Caki2 (cell line): ENCODE data around the gene WBP11. TPM values are rescaled to one million over a fixed set of nuclear protein-coding genes. Genes with fewer than 3 reads are reported as not detected.
"Not testable (repeated sequence)": the region's sequence is repeated elsewhere in the genome, so short reads cannot be mapped to it uniquely, and the experiment has no call there.

Experiments used
- DNase-seq: peaks from one replicate; pipeline ENCODE4 v3.0.0-alpha.2; 2015; ENCODE audit warnings: low read depth
- in situ Hi-C: cut with HindIII; loops from 2 replicates; pipeline ENCODE4 v1.10.0; 2016; ENCODE audit warnings: low sequenced_read_pairs, low pct_unique_long_range_greater_than_20kb, mixed read lengths
- total RNA-seq: library from RNA; depleted of rRNA; stranded (reverse); fragments of >200 nt; shearing (Covaris generic); gene quantifications from 2 replicates; pipeline ENCODE4 v1.2.3, GENCODE V29; 2014; ENCODE audit warnings: low replicate concordance; rRNA removed

WBP11 gene
- total RNA-seq, 1 experiment from 2014 or later: 11.0 TPM

DNA sequence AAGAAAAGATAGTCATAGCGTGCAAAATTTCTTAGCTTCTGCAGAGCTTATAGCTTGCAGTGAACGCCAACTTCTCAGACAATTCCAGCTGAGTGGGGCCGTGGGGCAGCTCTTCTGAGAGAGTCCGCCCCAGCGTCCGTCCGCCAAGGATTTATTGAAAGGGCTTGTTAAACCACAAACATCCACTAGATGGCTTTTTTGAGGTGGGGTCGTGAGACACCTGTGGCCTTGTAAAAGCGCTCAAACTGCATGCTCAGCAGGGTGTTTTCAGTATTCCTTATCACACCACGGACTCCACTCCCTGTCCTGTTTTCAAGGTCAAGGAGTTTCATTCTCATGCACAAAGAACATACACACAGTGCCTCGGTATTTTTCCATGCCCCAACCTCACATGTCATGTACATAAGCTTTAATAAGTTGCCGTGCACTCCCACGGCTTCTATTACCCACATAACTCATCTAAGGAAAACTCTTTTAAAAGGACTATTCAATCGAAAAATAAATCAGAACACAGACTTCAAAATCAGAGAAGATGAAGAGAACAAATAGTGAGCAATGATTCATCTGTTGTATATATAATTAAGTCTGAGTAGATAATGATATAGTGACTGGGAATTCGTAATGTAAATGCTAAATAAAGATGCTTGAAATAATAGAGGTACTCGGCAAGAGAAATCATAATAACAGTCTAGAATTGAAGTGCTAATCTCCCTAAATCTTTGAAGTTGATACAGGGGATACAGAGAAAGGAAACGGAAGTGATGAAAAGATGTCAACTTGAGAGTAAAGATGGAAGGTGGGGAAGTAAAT, 46.7 kb downstream of the WBP11 start:
- no peak for DNase-seq
- in situ Hi-C loops: no loop called here

DNA sequence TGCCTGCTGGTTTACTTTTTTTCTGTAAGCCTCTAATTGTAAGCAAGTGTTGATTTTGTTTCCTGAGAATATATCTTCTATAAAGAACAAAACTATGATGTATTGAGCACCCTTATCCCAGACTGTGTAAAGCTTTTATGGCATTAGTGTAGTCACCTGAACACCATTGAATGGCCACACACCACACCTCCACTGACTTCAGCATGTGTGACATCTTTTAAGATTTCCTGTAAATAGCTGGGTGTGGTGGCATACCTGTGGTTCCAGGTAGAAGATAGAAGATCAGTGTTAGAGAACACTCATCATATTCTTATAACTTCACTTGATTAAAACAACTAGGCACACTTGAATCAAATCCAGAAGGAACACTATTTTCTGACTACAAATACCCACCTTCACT, 51.3 kb downstream of the WBP11 start:
- no peak for DNase-seq
- in situ Hi-C loops: no loop called here

DNA sequence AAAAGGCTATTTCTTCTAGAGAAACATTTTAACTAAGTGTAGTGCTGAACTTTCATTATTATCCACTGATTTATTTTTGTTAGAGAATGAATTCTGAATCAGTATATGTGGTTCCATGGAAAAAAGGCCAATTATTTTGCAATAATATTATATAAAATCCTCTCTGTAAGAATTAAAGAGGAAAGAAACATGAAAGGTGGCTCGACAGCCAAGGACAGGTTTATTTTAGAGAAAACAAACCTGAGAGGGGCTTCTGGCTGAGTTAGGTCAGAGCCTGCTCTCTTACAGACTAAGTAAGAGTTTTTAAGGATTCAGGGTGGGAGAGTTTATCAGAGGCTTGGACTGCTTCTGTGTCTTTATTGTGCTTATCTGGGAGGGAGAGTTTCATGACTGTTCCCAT, 60.2 kb downstream of the WBP11 start:
- no peak for DNase-seq
- in situ Hi-C loops: no loop called here

DNA sequence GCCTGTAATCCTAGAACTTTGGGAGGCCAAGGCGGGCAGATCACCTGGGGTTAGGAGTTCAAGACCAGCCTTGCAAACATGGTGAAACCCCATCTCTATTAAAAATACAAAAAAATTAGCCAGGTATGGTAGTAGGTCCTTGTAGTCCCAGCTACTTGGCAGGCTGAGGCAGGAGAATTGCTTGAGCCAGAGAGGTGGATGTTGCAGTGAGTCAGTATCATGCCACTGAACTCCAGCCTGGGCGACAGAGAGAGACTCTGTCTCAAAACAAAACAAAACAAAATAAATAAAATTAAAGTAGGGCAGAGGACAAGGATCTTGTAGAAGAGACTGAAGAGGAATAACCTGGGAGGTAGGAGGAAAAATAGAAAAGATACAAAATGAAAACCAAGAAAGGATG, 61.3 kb downstream of the WBP11 start:
- in situ Hi-C loops: no loop called here
- no peak for DNase-seq

DNA sequence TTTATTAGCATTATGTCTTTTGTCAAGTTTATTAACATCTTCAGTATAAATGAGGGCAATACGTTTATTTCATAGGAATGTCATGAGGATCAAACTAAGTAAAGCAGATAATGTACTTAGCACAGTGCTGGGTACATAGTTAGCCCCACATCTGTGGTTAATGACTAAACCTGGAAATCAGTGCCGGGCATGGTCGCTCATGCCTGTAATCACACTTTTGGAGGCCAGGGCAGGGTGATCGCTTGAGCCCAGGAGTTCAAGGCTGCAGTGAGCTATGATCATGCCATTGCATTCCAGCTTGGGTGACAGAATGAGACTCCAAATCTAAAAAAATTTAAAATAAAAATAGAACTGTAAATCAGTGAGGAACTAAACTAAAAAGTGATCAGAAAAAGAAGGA, 62.1 kb downstream of the WBP11 start:
- DNase-seq: peak; percentile 10
- in situ Hi-C loops: no loop called here

DNA sequence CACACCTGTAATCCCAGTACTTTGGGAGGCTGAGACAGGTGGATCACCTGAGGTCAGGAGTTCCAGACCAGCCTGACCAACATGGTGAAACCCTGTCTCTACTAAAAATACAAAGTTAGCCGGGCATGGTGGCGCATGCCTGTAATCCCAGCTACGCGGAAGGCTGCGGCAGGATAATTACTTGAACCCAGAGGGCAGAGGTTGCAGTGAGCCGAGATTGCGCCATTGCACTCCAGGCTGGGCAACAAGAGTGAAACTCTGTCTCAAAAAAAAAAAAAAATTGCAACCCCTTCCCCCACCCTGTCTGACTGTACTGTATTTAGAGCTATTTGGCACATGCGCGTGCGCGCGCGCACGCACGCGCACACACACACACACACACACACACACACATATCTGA, 66.8 kb downstream of the WBP11 start:
- DNase-seq, in situ Hi-C loops: not testable (repeated sequence)

Other genes with a start within 250 kb of the WBP11 start
- gene PLBD1, start 235.6 kb downstream of the WBP11 start, total RNA-seq: 66.6 and 73.2 TPM in 2 replicates
- not detected in 2 replicates for gene GUCY2C, start 106.9 kb downstream of the WBP11 start, total RNA-seq
- gene C12orf60, start 192 bp upstream of the WBP11 start, total RNA-seq: 3.6 and 7.1 TPM in 2 replicates
- gene SMCO3, start 10.7 kb upstream of the WBP11 start, total RNA-seq: not detected in 2 replicates
- not detected in 2 replicates for gene ART4, start 40.0 kb upstream of the WBP11 start, total RNA-seq
- not detected in 2 replicates for gene MGP, start 82.4 kb upstream of the WBP11 start, total RNA-seq
- not detected in 2 replicates for gene ERP27, start 135.1 kb upstream of the WBP11 start, total RNA-seq
- 3.8 and 11.8 TPM in 2 replicates for gene ARHGDIB, start 158.1 kb upstream of the WBP11 start, total RNA-seq
- gene PDE6H, start 169.6 kb upstream of the WBP11 start, total RNA-seq: not detected in 2 replicates